Upper lobe of left lung (tissue), 4 donors: ENCODE results near the gene PGP.

Experiments
- EP300 ChIP-seq, 4 donors: sonication (generic); formaldehyde crosslinking; IDR thresholded peaks; one replicate each; pipeline ENCODE4 v1.5.1; 2017; ENCODE audit warnings: antibody characterized with exemption in 4 of 4, control low read depth in 2 of 4
- POLR2AphosphoS5 ChIP-seq, 2 donors: sonication (generic); formaldehyde crosslinking; IDR thresholded peaks; one replicate each; pipeline ENCODE4 v1.5.1; 2017; ENCODE audit warnings: antibody characterized with exemption in 2 of 2
- TF ChIP-seq, protein P1 (sequence below), 6 experiments: fragments of 450-650 bp in 4 of 6; fragments of 200-600 bp in 2 of 6; sonication (generic) in 2 of 6; IDR thresholded peaks; one replicate each; pipeline ENCODE4 v1.5.1; 2016 to 2019; ENCODE audit warnings: antibody characterized with exemption in 6 of 6

DNA sequence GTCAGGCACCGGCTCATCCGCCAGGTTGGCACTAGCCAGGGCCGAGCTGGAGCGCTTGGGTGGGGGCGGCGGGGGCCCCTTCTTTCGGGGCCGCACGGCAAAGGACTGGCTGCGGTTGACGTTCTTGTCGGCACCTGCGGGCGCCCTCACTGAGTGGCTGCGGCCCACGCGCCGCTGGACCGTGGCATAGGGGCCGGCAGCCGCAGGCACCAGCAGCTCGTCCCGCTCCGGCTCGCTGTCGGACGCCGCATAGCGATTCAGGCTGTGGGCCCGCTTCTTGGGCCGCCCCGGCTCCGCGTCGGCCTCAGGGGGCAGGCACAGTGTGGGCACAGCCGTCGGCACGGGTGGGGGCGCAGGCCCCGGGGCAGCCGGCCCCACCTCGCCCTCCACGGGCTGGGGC lies 34.2 kb downstream of the PGP start:
- TF ChIP-seq, protein P1, sequence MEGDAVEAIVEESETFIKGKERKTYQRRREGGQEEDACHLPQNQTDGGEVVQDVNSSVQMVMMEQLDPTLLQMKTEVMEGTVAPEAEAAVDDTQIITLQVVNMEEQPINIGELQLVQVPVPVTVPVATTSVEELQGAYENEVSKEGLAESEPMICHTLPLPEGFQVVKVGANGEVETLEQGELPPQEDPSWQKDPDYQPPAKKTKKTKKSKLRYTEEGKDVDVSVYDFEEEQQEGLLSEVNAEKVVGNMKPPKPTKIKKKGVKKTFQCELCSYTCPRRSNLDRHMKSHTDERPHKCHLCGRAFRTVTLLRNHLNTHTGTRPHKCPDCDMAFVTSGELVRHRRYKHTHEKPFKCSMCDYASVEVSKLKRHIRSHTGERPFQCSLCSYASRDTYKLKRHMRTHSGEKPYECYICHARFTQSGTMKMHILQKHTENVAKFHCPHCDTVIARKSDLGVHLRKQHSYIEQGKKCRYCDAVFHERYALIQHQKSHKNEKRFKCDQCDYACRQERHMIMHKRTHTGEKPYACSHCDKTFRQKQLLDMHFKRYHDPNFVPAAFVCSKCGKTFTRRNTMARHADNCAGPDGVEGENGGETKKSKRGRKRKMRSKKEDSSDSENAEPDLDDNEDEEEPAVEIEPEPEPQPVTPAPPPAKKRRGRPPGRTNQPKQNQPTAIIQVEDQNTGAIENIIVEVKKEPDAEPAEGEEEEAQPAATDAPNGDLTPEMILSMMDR (IDR thresholded peaks at IDR 0.05) = no peak
- TF ChIP-seq POLR2AphosphoS5 (IDR thresholded peaks at IDR 0.05) (no peak), EP300 (IDR thresholded peaks at IDR 0.05) (no peak)
